Colonic mucosa (tissue), 4 donors: Measurements from ENCODE around the gene ZNF304. TPM values are rescaled to one million over a fixed set of nuclear protein-coding genes. Genes with fewer than 3 reads are reported as not detected.
A peak's percentile ranks its signal among the peaks of the same experiment; 100 is the strongest.

Experiments
- DNase-seq: peaks from one replicate; pipeline ENCODE4 v3.0.0-alpha.2; 2020
- H3K27ac ChIP-seq: fragments of 200-600 bp; one replicate; pipeline ENCODE4 v1.8.0; 2021
- H3K27me3 ChIP-seq: fragments of 200-600 bp; one replicate; pipeline ENCODE4 v1.8.0; 2021
- H3K36me3 ChIP-seq: fragments of 200-600 bp; one replicate; pipeline ENCODE4 v1.8.0; 2021
- H3K4me1 ChIP-seq: fragments of 200-600 bp; one replicate; pipeline ENCODE4 v1.8.0; 2021; ENCODE audit warnings: mild to moderate bottlenecking
- H3K4me3 ChIP-seq: fragments of 200-600 bp; one replicate; pipeline ENCODE4 v1.8.0; 2021
- H3K9ac ChIP-seq, 2 donors: one replicate each; pipeline ENCODE4 v1.7.0; 2013; ENCODE audit warnings: control low read depth in 2 of 2, low read depth in 2 of 2, low read length in 2 of 2
- H3K9me3 ChIP-seq: fragments of 200-600 bp; one replicate; pipeline ENCODE4 v1.8.0; 2021
- intact Hi-C: fragments of 100-400 bp; cut with DNase I; formaldehyde crosslinking; loops from one replicate; pipeline ENCODE4 v1.14.1; 2022
- total RNA-seq, 2 donors: library from RNA; stranded (reverse); fragmentation: NEBNext Ultra II Directional in 1 of 2; extraction: Animal tissue kit (Norgen Biotek cat#: 25700) in 1 of 2; gene quantifications; one replicate each; pipeline ENCODE4 v1.2.1, GENCODE V29; 2021
- TF ChIP-seq, protein P1 (sequence below): fragments of 200-600 bp; IDR thresholded peaks from one replicate; pipeline ENCODE4 v1.8.0; 2022; ENCODE audit warnings: antibody characterized with exemption, mild to moderate bottlenecking
- donor health status: healthy.
- donor health status: DM: no; HTN: no; CAD: no.
- donor health status: DM: no; HTN: no; CAD: no.

Gene ZNF304
- total RNA-seq, 2 donors from 2014 or later = 3.6 TPM

DNA sequence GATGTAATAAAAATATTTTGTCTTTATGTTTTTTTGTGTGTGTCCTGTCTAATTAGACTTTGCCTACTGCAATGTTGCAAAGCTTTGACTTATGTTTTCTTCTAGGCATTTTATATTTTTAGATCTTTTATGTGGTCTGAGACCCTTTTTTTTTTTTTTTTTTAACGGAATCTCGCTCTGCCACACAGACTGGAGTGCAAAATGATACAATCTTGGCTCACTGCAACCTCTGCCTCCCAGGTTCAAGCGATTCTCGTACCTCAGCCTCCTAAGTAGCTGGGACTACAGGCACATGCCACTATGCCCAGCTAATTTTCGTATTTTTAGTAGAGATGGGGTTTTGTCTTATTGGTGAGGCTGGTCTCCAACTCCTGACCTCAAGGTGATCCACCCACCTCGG, 8.5 kb upstream of the ZNF304 start:
- no peak overlapping the region for H3K27ac ChIP-seq
- no peaks in the 10 kb centered on the region for H3K9me3 ChIP-seq
- intact Hi-C loops = no loop called here

DNA sequence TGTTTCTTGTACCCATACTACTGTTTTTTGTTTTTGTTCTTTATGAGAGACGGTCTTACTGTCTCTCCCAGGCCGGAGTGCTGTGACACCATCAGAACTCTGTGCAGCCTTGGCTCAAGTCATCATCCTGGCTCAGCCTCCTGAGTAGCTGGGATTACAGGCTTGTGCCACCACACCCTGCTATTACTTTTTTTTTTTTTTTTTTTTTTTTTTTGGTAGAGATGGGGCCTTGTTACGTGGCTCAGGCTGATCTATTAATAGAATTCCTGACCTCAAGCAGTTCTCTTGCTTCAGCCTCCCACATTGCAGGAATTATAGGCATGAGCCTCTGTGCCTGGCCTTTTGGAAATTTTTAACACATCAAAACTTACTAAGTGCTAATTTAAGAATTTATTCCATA, 2.9 kb upstream of the ZNF304 start:
- no peak for DNase-seq
- Histone ChIP-seq H3K9me3 (no peaks in the 10 kb centered on the region), H3K4me3 (no peak overlapping the region), H3K27ac (no peak overlapping the region), H3K27me3 (no peaks in the 10 kb centered on the region), H3K4me1 (no peaks in the 10 kb centered on the region), H3K9ac (no peak overlapping the region), H3K36me3 (no peaks in the 10 kb centered on the region)
- intact Hi-C loops = no loop called here
- TF ChIP-seq, protein P1, sequence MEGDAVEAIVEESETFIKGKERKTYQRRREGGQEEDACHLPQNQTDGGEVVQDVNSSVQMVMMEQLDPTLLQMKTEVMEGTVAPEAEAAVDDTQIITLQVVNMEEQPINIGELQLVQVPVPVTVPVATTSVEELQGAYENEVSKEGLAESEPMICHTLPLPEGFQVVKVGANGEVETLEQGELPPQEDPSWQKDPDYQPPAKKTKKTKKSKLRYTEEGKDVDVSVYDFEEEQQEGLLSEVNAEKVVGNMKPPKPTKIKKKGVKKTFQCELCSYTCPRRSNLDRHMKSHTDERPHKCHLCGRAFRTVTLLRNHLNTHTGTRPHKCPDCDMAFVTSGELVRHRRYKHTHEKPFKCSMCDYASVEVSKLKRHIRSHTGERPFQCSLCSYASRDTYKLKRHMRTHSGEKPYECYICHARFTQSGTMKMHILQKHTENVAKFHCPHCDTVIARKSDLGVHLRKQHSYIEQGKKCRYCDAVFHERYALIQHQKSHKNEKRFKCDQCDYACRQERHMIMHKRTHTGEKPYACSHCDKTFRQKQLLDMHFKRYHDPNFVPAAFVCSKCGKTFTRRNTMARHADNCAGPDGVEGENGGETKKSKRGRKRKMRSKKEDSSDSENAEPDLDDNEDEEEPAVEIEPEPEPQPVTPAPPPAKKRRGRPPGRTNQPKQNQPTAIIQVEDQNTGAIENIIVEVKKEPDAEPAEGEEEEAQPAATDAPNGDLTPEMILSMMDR = no peak

More for the DNA sequence above, 8.5 kb upstream of the ZNF304 start:
- H3K27me3 ChIP-seq = no peaks in the 10 kb centered on the region
- H3K4me1 ChIP-seq = no peaks in the 10 kb centered on the region
- DNase-seq = no peak
- TF ChIP-seq, protein P1 = no peak
- no peak overlapping the region for H3K4me3 ChIP-seq
- H3K36me3 ChIP-seq = no peaks in the 10 kb centered on the region
- H3K9ac ChIP-seq = no peak overlapping the region

DNA sequence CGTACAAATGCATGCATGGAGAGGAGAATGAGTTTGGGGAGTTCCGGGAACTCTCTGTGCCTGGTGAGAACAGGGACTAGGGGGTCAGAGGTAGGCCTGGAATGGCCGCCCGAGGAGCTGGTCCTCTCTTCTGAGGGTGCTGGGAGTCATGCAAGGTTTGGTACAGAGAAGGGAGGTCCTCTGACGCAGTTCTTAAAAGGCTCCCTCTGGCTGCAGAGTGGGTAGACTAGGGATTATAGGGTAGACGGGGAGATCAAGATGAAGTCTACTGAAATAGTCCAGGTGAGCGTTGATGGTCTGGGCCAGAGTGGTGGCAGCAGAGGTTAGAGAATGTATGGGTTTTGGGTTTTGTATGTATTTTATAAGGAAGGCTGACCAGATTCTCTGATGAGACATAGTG, 796 bp downstream of the ZNF304 start:
- TF ChIP-seq, protein P1 = no peak
- peak overlapping the region; percentile 80 for H3K4me3 ChIP-seq
- H3K4me1 ChIP-seq = no peaks in the 10 kb centered on the region
- H3K36me3 ChIP-seq = peaks cover 10% of the 10 kb centered on the region
- intact Hi-C loops = no loop called here
- no peak overlapping the region for H3K27ac ChIP-seq
- H3K9ac ChIP-seq = peak overlapping the region; percentile 85 to 86
- no peak for DNase-seq
- H3K27me3 ChIP-seq = no peaks in the 10 kb centered on the region
- H3K9me3 ChIP-seq = no peaks in the 10 kb centered on the region

DNA sequence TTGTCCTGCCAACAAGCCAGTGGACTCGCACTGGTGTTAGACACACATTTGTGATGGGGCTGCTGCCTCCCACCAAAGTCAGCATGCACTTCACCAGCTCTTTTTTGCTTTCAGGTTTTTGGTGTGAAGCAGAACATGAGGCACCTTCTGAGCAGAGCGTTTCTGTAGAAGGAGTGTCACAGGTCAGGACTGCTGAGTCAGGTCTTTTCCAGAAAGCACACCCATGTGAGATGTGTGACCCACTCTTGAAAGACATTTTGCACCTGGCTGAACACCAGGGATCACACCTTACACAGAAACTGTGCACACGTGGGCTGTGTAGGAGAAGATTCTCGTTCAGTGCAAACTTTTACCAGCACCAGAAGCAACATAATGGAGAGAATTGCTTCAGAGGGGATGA, 4.8 kb downstream of the ZNF304 start:
- peaks cover 15% of the 10 kb centered on the region for H3K36me3 ChIP-seq
- DNase-seq = no peak
- TF ChIP-seq, protein P1 = no peak
- no peaks in the 10 kb centered on the region for H3K27me3 ChIP-seq
- no peak overlapping the region for H3K4me3 ChIP-seq
- H3K27ac ChIP-seq = no peak overlapping the region
- no peak overlapping the region for H3K9ac ChIP-seq
- H3K9me3 ChIP-seq = no peaks in the 10 kb centered on the region
- no peaks in the 10 kb centered on the region for H3K4me1 ChIP-seq
- intact Hi-C loops = no loop called here

GRCh38 chr19:57357406-57357805, 6.3 kb downstream of the ZNF304 start:
- Histone ChIP-seq H3K4me3 (no peak overlapping the region), H3K9me3 (no peaks in the 10 kb centered on the region)

More at GRCh38 chr19:57357406-57357805, 6.3 kb downstream of the ZNF304 start:
- H3K36me3 ChIP-seq = peaks cover 15% of the 10 kb centered on the region
- no peaks in the 10 kb centered on the region for H3K27me3 ChIP-seq
- no peak for DNase-seq
- H3K9ac ChIP-seq = no peak overlapping the region
- intact Hi-C loops = no loop called here
- H3K27ac ChIP-seq = no peak overlapping the region
- H3K4me1 ChIP-seq = no peaks in the 10 kb centered on the region
- TF ChIP-seq, protein P1 = no peak
